Measurements from ENCODE around the gene BCAS3.

DNA sequence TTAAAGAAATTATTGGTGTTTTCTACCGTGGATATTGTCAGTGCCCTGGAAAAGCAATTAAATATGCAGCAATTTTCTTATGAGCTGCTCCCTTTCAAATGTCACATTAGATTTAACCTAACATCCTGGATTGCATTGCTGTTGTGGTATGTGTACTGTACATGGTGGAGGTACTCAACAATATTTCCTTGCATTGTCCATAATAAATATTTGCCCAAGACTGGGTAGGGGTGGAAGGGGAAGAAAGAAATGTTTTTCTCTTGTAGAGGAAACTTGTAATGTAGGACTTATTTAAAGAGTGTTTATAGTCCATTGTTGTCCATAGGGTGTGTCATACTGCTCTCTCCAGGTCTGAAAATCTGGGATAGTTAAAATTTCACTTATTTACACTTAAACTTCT, 375.8 kb downstream of the BCAS3 start:
- TF ChIP-seq, protein P1, sequence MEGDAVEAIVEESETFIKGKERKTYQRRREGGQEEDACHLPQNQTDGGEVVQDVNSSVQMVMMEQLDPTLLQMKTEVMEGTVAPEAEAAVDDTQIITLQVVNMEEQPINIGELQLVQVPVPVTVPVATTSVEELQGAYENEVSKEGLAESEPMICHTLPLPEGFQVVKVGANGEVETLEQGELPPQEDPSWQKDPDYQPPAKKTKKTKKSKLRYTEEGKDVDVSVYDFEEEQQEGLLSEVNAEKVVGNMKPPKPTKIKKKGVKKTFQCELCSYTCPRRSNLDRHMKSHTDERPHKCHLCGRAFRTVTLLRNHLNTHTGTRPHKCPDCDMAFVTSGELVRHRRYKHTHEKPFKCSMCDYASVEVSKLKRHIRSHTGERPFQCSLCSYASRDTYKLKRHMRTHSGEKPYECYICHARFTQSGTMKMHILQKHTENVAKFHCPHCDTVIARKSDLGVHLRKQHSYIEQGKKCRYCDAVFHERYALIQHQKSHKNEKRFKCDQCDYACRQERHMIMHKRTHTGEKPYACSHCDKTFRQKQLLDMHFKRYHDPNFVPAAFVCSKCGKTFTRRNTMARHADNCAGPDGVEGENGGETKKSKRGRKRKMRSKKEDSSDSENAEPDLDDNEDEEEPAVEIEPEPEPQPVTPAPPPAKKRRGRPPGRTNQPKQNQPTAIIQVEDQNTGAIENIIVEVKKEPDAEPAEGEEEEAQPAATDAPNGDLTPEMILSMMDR (IDR thresholded peaks at IDR 0.05) = no peak
- TF ChIP-seq EZH2 (IDR thresholded peaks at IDR 0.05; ENCODE audit: borderline replicate concordance, insufficient read depth, low read depth, low read length, poor library complexity, severe bottlenecking) = no peak
